Loucy (cell line): ENCODE results near the gene AMACR.

Source experiments
- H2AFZ ChIP-seq: fragments of 200-600 bp; sonication (generic); 2 replicates; pipeline ENCODE4 v1.6.0; 2016; ENCODE audit warnings: antibody characterized with exemption, mild to moderate bottlenecking, low read length, moderate library complexity
- H3F3A ChIP-seq: fragments of 200-600 bp; 2 replicates; pipeline ENCODE4 v1.6.0; 2016; ENCODE audit warnings: antibody characterized with exemption, low read depth, mild to moderate bottlenecking
- H3K27me3 ChIP-seq: fragments of 200-600 bp; sonication (generic); 2 replicates; pipeline ENCODE4 v1.6.1; 2014; ENCODE audit warnings: low read length, mild to moderate bottlenecking; ENCODE audit not compliant: insufficient read depth, poor library complexity, severe bottlenecking
- H3K36me3 ChIP-seq: fragments of 200-600 bp; sonication (generic); 2 replicates; pipeline ENCODE4 v1.6.1; 2016; ENCODE audit warnings: low read length; ENCODE audit not compliant: insufficient read depth
- H3K4me1 ChIP-seq: fragments of 200-600 bp; sonication (generic); 2 replicates; pipeline ENCODE4 v1.5.1; 2014; ENCODE audit warnings: low read length, mild to moderate bottlenecking; ENCODE audit not compliant: insufficient read depth, poor library complexity, severe bottlenecking
- H3K4me2 ChIP-seq: fragments of 200-600 bp; sonication (generic); 2 replicates; pipeline ENCODE4 v1.6.0; 2014; ENCODE audit warnings: antibody characterized with exemption, low read length, low read depth, mild to moderate bottlenecking; ENCODE audit not compliant: poor library complexity, severe bottlenecking
- H3K4me3 ChIP-seq: fragments of 200-600 bp; sonication (generic); 2 replicates; pipeline ENCODE4 v1.5.1; 2014; ENCODE audit warnings: low read length, mild to moderate bottlenecking, mixed read lengths; ENCODE audit not compliant: poor library complexity, severe bottlenecking
- H3K79me2 ChIP-seq: fragments of 200-600 bp; sonication (generic); 2 replicates; pipeline ENCODE4 v1.6.1; 2014; ENCODE audit warnings: low read length; ENCODE audit not compliant: insufficient read depth
- H3K9ac ChIP-seq: fragments of 200-600 bp; sonication (generic); 2 replicates; pipeline ENCODE4 v1.6.0; 2014; ENCODE audit warnings: mild to moderate bottlenecking, low read depth, low read length, moderate library complexity; ENCODE audit not compliant: poor library complexity, severe bottlenecking
- H3K9me2 ChIP-seq: fragments of 200-600 bp; sonication (generic); replicated peaks from 2 replicates; pipeline ENCODE4 v1.6.1; 2016; ENCODE audit warnings: low read depth, low read length, mixed read lengths
- H3K9me3 ChIP-seq: fragments of 200-600 bp; sonication (generic); 2 replicates; pipeline ENCODE4 v1.6.1; 2014; ENCODE audit warnings: mild to moderate bottlenecking, antibody characterized with exemption, low read length, low read depth; ENCODE audit not compliant: insufficient read depth
- H4K20me1 ChIP-seq: fragments of 200-600 bp; sonication (generic); 2 replicates; pipeline ENCODE4 v1.6.0; 2014; ENCODE audit warnings: antibody characterized with exemption, low read length, mild to moderate bottlenecking; ENCODE audit not compliant: insufficient read depth, poor library complexity, severe bottlenecking
- EZH2phosphoT487 ChIP-seq: fragments of 200-600 bp; IDR thresholded peaks from 2 replicates; pipeline ENCODE4 v1.6.1; 2018; ENCODE audit warnings: antibody characterized with exemption, mild to moderate bottlenecking, moderate library complexity, borderline replicate concordance
- TF ChIP-seq, protein P1 (sequence below): fragments of 200-600 bp; sonication (generic); conservative IDR thresholded peaks from 2 replicates; pipeline ENCODE4 v1.5.1; 2014; ENCODE audit warnings: mild to moderate bottlenecking, antibody characterized with exemption, low read length

The AMACR gene

GRCh38 chr5:33938881-33939280 is 69.0 kb downstream of the AMACR start:
- no peaks in the 10 kb centered on the region for H4K20me1 ChIP-seq
- no peak overlapping the region for H3K4me2 ChIP-seq
- no peak overlapping the region for H2AFZ ChIP-seq
- no peaks in the 10 kb centered on the region for H3K9me2 ChIP-seq
- no peaks in the 10 kb centered on the region for H3K36me3 ChIP-seq
- H3K79me2 ChIP-seq, result no peaks in the 10 kb centered on the region
- no peak overlapping the region for H3K4me3 ChIP-seq
- H3K9ac ChIP-seq, result no peak overlapping the region
- H3K4me1 ChIP-seq, result no peaks in the 10 kb centered on the region
- no peaks in the 10 kb centered on the region for H3F3A ChIP-seq
- H3K27me3 ChIP-seq, result peaks cover 5% of the 10 kb centered on the region
- TF ChIP-seq, protein P1, sequence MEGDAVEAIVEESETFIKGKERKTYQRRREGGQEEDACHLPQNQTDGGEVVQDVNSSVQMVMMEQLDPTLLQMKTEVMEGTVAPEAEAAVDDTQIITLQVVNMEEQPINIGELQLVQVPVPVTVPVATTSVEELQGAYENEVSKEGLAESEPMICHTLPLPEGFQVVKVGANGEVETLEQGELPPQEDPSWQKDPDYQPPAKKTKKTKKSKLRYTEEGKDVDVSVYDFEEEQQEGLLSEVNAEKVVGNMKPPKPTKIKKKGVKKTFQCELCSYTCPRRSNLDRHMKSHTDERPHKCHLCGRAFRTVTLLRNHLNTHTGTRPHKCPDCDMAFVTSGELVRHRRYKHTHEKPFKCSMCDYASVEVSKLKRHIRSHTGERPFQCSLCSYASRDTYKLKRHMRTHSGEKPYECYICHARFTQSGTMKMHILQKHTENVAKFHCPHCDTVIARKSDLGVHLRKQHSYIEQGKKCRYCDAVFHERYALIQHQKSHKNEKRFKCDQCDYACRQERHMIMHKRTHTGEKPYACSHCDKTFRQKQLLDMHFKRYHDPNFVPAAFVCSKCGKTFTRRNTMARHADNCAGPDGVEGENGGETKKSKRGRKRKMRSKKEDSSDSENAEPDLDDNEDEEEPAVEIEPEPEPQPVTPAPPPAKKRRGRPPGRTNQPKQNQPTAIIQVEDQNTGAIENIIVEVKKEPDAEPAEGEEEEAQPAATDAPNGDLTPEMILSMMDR, result no peak
- TF ChIP-seq EZH2phosphoT487, result no peak
- no peaks in the 10 kb centered on the region for H3K9me3 ChIP-seq

GRCh38 chr5:33938507-33938796 is 69.4 kb downstream of the AMACR start:
- H3K27me3 ChIP-seq, result peaks cover 5% of the 10 kb centered on the region
- TF ChIP-seq, protein P1, result no peak
- no peak for TF ChIP-seq EZH2phosphoT487
- no peak overlapping the region for H3K4me3 ChIP-seq
- H3K9me3 ChIP-seq, result no peaks in the 10 kb centered on the region
- no peaks in the 10 kb centered on the region for H3F3A ChIP-seq
- H3K36me3 ChIP-seq, result no peaks in the 10 kb centered on the region
- no peak overlapping the region for H3K9ac ChIP-seq
- no peak overlapping the region for H2AFZ ChIP-seq
- no peaks in the 10 kb centered on the region for H4K20me1 ChIP-seq
- no peaks in the 10 kb centered on the region for H3K79me2 ChIP-seq
- H3K9me2 ChIP-seq, result no peaks in the 10 kb centered on the region
- no peaks in the 10 kb centered on the region for H3K4me1 ChIP-seq
- H3K4me2 ChIP-seq, result no peak overlapping the region

- Histone ChIP-seq H3K36me3 (no peaks in the 10 kb centered on the region), H4K20me1 (no peaks in the 10 kb centered on the region), H3K4me3 (no peak overlapping the region), H3K4me1 (no peaks in the 10 kb centered on the region), H3K79me2 (no peaks in the 10 kb centered on the region), H3K9ac (no peak overlapping the region), H3K9me2 (no peaks in the 10 kb centered on the region), H2AFZ (no peak overlapping the region), H3K9me3 (no peaks in the 10 kb centered on the region), H3K27me3 (peaks cover 5% of the 10 kb centered on the region), H3F3A (no peaks in the 10 kb centered on the region), H3K4me2 (no peak overlapping the region)
- TF ChIP-seq EZH2phosphoT487, result no peak
- TF ChIP-seq, protein P1, result no peak
Observed at GRCh38 chr5:33937707-33938506, 69.9 kb downstream of the AMACR start.
